HG03139 (cell line): ENCODE data around the gene TENM4.
"Not testable (repeated sequence)": the region's sequence is repeated elsewhere in the genome, so short reads cannot be mapped to it uniquely, and the experiment has no call there.

Experiments
- ATAC-seq: cut with Tn5 transposase; IDR thresholded peaks from one replicate; pipeline ENCODE4 v1.9.1; 2021; ENCODE audit not compliant: unreplicated experiment

Gene TENM4

DNA sequence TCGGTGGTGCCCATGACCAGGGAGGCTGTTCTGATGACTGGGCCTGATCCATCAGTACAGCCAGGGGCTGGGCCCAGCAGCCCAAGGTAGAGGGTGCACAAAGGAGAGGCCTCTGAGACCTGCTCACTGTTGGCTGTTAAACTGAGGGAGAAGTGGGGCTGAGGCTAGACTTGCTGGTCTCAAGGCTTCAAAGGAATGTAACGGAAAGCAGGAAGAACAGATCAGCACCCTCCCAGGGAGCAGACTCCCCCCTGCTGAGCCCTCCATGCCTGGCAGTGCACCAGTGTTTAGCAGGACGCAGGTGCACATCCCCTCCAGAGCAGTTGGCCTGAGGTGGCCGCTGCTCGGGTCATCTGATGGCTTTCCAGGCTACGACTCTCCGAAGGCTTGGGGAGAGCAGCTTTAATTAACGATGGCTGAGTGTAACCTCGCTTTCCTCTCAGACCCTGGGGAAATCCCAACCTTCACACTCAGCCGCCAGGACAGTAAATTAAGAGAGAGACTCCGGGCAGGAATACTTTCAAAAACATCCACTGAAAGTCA, 610.5 kb downstream of the TENM4 start:
- no peak for ATAC-seq

DNA sequence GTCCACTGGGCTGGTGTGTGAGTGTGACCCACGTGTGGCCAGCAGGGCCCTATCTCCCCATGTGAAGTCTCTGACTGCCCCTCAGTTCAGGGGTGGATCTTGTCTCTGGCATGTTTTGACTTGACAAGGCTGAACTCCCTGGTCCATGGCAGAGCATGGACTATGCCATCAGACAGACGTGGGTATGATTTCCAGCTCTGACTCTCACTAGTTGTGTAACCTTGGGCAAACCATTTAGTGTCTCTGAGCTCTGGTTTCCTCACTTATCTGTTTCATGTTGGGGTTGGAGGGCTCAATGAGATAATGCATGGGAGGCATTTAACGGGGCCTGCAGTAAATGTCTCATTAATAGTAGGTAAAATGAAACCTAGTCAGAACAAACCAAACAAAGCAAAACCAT, 611.7 kb downstream of the TENM4 start:
- no peak for ATAC-seq

DNA sequence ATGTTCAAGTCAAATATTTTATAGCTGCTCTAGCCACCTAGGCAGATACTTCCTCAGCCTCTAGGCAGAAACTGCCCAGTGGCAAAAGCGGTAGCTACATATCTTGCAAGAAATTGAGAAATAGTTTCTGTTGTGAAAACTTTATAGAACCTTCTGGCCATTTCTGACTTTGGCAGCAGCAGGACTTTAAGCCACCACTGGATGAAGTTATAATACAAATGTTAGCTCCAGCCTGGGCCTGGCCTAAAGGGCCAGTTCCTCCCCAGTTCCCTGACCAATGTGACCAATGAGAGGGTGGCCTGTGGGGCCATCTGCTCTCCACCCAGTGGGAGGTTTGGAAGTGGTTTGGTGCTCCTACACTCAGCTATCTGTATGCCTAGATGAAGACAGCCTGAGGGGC, 612.2 kb downstream of the TENM4 start:
- no peak for ATAC-seq

DNA sequence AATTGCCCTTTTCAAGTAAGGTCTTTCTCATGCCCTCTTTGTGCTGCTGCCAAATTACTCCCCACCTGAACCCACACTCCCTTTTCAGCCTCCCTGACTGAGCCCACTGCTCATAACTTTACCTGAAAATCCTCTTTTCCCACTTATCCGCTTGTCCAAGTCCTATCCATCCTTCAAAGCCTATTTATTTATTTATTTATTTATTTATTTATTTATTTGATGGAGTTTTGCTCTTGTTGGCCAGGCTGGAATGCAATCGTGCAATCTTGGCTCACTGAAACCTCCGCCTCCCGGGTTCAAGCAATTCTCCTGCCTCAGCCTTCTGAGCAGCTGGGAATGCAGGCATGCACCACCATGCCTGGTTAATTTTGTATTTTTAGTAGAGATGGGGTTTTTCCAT, 613.5 kb downstream of the TENM4 start:
- not testable (repeated sequence) for ATAC-seq

DNA sequence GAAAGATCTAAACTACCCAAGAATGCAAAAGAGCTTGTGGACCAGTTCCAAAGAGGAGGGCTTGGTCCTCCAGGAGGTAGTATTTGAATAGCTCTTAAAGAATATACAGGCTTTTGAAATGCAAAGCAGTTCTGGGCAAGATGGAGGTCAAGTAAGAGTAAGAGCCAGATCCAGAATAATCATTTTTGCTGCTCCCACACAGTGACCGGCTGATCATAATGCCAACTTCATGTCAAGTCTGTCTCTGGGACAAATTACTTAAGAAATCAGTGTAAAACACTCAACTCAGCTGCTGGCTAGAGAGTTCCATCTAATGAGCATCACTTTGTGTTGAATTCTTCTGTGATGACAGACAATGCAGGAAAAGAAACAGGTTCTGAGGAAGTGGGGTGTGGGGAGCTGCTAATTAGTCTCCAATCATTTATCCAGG, 615.2 kb downstream of the TENM4 start:
- ATAC-seq = no peak

DNA sequence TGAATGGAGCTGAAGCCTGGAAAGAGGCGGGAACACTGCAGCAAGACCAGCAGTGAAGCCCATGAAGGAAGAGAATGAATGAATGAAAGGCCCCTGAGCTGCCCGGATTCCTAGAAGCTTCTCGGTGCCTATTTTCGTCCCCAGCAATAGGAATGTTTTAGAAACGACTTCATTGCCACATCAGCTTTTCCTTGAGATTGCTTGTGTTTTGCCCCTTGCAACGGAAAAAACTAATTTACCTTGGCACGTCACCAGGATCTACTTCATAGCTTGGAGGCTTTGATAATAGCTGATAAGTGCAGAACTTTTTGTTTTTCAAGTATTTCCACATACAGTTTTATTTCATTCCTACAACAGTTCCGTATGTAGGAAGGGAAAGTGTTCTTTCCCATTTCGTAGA, 617.2 kb downstream of the TENM4 start:
- ATAC-seq = no peak

DNA sequence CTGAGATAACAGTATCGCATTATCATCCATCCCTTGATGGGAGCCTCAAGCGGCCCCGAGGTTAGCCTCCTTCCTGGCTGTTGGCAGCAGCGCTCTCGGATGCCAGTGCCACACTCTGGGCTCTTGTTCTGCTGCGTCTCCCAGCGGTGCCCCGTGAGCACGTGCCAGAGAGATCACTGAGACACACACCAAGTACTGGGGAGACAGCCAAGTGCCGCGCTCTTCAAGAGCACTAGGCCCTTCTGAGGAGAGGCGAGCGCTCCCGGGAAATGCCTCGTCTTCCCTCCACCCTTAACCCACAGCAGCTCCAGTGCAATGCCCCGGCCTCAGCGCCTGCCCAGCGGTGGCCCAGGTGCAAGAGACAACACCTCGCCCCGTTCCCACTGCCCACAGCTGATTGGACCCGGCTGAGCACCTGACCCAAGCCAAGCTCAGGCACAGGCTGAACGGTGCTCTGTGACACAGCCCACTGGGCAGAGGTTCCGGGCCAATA, 617.9 kb downstream of the TENM4 start:
- no peak for ATAC-seq

DNA sequence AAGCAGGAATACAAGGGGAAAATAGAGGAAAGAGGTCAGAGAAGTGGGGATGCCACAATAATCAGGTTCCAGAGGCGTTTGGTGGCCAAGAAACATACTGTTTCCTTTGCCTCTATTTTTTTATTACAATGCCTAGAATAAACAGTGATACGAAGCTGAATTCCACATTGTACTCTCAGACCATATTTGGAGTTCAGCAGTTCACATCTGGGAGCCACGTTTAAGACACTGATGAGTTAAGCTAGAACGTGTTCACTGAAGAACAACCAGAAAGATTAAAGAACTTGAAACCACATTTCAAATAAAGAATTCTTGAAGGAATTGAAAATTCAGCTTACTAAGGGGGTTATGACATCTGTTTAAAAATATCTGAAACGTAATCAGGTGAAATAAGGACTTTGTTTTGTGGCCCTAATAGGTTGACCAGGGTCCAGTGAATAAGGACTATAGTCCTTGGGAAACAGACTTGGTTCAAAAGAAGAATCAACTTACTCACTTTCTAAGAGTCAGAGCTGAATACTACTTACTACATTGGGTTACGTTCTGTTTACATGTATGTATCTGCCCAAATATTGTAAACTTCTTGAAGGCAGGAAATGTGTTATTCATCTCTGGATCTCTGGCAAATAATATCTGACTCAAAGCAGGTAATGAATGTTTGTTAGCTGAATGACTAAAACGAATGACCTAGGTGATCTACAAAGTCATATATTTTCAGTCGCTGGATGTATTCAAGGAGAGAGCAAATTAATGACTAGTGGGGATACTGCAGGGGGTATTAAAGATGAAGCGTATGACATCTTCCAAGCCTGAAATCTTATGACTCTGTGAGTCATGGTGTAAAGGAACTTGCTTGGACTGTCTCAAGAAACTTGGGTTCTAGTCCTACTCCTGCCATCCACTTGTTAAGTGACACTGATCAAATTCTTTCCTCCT, 619.2 kb downstream of the TENM4 start:
- no peak for ATAC-seq

DNA sequence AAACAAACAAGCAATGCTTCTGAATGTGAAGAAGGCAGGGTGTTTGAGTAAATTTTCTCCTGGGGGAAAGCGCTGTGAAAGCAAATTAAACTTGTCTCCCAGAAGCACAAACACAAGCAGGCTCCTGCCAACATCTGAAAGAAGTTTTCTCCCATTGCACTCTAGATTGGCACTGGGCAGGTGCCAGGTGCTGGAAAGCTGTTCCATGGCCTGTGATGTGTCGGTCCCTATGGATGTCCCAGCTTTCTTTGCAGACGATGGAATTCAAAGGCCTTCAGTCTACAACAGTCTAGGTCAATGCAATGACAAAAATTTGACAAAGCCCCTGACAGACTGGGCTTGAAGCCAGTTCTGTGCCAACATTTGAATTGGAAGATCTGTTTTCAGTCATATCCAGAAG, 620.1 kb downstream of the TENM4 start:
- no peak for ATAC-seq

DNA sequence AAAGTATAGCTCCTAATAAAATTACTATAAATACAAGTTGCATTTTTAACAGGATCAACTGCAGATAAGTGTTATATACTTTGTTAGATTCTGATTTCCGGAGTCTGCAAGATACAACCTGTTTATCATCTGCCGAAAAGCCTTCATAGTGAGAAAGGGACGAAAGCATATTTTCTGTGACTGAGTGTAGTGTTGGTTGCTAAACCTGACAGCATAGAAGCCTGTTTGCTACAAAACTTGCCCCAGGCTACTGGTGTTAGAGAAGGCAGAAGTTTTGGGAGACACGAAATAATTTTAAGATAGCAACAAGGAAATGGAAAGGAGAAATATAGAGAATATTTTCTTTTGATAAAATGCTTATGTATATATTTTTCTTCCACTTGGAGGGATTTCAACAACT, 622.6 kb downstream of the TENM4 start:
- ATAC-seq = no peak

DNA sequence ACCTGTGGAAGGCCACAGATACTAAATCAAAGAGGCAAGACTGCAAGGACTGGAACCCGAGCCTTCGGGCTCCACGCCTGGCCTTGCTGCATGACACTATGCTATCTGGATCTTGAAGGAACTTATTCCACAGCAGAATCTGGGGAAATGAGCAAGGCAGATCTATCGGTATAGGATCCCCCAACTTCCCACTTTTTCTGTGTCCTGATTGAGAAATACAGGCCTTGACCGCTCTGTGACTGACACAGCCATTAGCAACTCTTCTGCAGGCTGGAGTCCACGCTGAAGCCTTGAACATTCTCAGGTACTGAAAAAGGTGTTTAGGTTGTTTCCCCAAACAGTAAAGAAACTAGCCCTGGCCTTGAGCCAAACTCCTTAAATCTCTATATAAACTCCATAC, 625.0 kb downstream of the TENM4 start:
- no peak for ATAC-seq

DNA sequence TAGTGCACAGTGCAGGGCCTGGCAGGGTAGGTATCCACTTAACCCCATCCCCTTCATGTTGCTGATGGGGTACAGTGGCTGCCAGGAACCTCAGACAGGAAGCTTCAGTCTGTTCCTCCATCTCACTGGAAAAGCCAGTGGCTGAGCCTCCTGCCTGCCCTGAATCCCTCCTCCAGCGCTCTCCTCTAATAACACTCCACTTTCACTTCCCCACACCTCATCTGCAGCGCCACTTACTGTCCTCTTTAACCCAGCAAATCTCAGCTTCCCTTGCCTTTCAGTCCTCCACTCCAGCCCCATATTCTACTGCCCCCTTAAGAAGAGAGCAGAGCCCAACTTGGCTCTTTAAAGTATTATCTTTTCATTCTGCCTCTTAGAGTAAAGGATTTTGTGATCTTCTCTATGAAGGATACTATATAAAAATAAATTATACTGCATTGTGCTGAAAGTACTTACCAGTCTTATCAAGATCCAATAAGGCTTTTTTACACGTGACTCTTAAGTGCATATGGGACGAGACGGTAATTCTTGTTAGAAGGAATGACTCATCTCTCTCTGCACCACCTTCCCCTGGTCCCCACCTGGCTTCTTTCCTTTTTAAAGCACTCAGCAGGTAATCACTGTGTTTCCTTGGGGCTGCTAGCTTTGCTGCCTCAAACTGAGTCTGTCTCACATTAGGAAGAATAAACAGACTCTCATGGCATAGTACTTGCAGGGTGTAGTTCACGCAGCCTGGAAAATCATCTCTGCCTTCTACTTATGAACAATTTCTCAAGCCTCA, 628.1 kb downstream of the TENM4 start:
- no peak for ATAC-seq

DNA sequence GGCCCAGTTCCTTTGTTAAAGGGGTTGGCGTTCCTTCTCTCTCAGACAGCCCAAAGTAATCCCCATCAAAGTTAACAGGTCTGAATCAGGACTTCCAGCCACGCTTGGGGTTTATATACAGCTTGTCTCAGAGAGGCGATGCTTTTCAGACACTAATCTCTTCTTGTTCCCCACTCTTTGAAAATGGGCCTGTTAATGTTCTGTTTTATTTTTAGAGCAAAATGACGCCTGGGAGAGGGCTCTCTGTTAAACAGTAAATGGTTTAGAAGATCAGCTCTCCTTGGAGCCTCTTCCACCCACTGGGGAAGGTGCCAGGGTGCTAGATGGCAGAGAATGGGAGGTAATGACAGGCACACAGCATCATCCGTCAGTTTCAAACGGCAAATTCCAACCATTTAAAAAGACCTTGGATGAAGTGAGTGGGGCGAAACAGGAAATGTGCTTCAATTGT, 630.2 kb downstream of the TENM4 start:
- no peak for ATAC-seq

DNA sequence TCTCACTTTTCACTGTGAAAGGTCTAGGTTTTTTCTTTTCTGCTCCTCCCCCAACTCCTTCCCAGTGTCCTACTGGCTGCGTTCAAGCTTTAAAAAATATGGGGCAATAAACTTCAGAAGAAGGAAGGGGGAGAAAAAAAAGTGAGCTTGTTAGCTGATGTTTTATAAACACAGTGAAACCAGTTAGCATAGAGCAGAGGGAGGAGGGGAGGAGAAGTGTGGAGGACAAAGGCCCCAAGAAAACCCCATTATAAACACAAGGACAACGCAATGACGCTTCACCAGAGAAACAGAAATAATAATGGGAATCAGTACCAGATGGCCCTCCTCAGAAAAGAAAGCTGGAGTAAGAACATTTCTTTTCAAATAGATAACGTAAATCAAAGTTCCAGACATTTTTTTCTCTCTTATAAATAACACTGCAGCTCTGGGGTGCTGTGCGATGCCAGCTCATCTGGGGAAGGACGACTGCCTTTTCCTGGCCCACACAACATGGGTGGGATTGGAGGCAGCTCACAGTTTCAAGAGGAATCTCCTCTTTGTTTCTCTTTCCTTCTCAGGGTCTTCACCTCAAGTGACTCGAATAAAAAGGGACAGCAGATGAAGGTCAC, 630.8 kb downstream of the TENM4 start:
- no peak for ATAC-seq

DNA sequence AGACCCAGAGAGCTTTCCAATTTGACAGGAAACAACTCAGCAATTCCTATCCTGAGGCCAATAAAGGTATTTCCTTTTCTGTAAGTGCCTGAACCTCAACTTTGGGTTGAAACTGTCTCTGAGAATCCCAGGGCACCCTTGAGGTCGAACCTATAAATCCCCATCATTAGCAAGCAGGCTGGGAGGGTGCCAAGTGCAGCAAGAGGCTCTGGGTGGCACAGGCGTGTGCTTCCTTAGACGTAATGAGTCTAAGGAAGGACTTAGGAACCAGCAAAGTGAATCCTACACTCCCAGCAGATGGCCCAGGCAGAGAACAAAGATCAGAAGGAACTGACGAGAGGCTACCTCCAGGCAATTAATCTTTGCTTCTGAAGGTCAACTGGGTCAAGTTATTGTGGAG, 631.9 kb downstream of the TENM4 start:
- no peak for ATAC-seq

DNA sequence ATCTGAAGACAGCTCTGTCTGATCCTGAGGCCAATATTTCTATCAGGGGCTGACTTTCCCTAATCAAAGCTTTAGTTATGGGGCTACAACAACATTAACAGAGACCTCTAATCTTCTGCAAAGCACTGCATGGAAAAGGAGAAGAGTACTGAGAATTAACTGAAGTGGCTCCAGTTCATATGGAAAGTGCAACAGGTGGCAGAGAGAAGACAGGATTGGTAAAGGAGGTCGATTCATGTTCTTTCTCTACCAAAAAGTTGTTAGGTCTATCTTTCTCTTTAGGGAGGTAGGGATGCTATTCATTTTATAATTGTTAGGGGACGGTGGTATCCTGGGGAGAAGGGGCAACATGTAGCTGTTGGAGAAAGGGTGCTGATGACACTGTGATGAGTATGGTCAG, 633.5 kb downstream of the TENM4 start:
- no peak for ATAC-seq

DNA sequence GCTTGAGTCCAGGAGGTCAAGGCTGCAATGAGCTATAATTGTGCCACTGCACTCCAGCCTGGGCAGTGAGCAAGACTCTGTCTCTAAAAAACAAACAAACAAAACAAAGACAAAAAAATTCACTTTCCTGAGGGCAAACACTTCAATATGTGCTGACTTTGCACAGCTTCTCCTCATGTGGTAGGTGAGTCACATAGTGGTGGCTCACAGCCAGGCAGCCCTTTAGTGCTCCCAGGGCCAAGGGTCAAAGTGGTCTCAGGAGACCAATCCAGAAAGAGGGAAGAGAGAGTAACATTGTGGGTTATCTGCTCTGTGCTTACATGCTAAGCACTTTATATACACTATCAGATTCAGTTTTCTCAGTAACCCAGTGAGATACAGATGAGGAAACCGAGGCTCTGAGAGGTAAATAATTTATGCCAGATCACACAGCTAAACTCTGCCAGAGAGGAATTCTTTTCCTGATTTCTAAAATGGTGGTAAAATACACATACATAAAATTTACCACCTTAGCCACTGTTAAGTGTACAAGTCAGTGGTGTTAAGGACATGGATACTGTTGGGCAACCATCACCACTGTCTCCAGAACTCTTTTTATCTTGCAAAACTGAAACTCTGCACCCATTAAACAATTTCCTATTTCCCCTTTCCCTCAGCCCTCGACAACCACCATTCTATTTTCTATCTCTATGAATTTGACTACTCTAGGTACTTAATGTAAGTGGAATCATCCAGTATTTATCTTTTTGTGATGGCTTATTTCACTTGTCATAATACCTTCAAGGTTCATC, 634.4 kb downstream of the TENM4 start:
- no peak for ATAC-seq

DNA sequence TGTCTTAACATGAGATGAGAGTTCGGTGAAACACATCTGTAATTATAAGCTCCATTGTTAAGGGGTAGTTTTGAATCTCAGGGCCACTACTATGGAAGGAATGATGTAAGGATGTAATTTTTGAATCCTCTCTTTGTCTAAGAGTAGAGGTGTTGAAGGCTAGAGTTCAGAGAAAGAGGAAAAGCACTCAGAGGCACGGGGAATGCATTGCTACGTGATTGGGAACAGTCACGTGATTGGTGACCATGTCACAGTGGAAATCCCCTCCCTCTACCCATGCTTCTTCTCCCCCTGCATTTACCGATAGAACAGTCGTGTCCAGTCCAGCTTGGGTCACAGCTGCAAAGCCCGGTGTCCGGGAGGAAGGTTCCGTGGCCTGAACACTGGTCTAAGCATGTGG, 635.8 kb downstream of the TENM4 start:
- ATAC-seq = no peak

DNA sequence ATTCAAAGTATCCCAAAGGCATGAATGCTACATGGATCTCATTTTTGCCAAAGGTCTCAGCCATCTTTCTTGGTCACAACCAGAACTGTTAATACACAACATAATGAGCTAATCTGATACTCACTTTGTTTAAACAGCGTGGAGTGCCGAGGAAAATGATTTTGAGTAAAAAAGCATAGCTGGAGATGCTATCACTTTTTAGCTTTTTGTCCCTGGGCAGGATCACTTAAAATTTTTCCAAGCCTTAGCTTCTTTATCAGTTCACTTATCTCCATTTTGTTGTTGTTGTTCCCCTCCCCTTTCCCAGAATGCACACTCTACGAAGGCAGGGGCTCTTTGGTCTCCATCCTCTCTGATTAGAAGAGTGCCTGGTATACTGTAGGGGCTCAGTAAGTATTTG, 636.8 kb downstream of the TENM4 start:
- no peak for ATAC-seq

DNA sequence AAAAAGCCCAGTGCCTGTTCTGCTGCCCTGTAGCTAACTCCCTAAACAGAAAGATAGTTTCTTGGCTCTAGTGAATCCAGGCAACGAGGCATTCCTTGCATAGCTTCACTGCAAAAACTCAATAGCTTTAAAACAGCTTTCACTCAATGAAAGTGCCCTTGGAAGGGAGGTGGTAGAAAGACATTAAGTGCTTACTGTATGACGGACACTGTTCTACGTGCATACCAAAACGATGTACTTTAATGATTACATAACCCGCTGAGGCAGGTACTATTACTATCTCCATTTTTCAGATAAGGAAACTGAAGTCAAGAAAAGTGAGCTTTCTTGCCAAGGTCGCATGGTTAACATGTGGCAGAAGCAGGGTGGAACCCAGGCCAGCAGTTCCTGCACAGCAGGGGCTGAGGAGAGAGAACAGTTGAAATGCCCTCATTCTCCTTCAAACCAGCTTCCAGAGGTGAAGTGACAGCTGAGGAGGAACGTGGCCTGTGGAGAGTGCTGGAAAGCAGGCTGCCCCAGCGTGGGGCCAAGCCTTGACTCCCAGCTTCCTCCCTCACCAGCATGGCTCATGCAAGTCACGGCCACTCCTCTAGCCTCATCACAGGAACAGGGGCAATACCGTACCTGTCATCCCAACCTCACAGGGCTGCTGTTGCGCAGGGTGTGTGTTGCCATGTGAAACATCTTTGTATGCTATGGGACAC, 638.6 kb downstream of the TENM4 start:
- no peak for ATAC-seq
